IMR-90 (cell line): ENCODE measurements around the gene JCAD. TPM values are rescaled to one million over a fixed set of nuclear protein-coding genes. Genes with fewer than 3 reads are reported as not detected.

Source experiments
- ATAC-seq: fragments of 200-7000 bp; cut with Tn5 transposase; 2 replicates; pipeline ENCODE4 v1.9.1; 2020; ENCODE audit warnings: low read depth, mild to moderate bottlenecking, moderate library complexity
- BruUV-seq: library from RNA; stranded (reverse); fragments of 400-500 nt; replicated peaks from 2 replicates; lab custom pipeline; 2021; lab: Mats Ljungman, UMichigan
- CTCF ChIA-PET: fragments of 300-600 bp; formaldehyde crosslinking; extraction: SDS; loops from one replicate; lab custom pipeline; 2021; ENCODE audit warnings: antibody characterized with exemption; lab: Yijun Ruan, JAX
- POLR2A ChIA-PET: fragments of 300-600 bp; sonication (Branson Sonifier 250); formaldehyde crosslinking; loops from one replicate; lab custom pipeline; 2022; ENCODE audit warnings: antibody characterized with exemption; ENCODE audit not compliant: unreplicated experiment; lab: Charles Lee
- DNase-seq: peaks from one replicate; pipeline ENCODE4 v3.0.0; 2013
- H2AFZ ChIP-seq: replicated peaks from 2 replicates; pipeline ENCODE3; 2013; ENCODE audit warnings: low read length, mild to moderate bottlenecking; ENCODE audit not compliant: poor library complexity
- H2AK5ac ChIP-seq: 2 replicates; pipeline ENCODE4 v1.6.1; 2013; ENCODE audit warnings: low read depth, low read length, inconsistent platforms
- H2AK9ac ChIP-seq: replicated peaks from 2 replicates; pipeline ENCODE3; 2013; ENCODE audit warnings: mild to moderate bottlenecking, low read depth, low read length, moderate library complexity; ENCODE audit not compliant: poor library complexity
- H2BK120ac ChIP-seq: 2 replicates; pipeline ENCODE4 v1.6.1; 2013; ENCODE audit warnings: low read depth, low read length, inconsistent platforms
- H2BK15ac ChIP-seq: 3 replicates; pipeline ENCODE4 v1.6.1; 2013; ENCODE audit warnings: low read depth, low read length, inconsistent platforms
- H2BK20ac ChIP-seq: 2 replicates; pipeline ENCODE4 v1.6.1; 2013; ENCODE audit warnings: low read depth, mild to moderate bottlenecking, inconsistent platforms, low read length, moderate library complexity
- H2BK5ac ChIP-seq: 2 replicates; pipeline ENCODE4 v1.6.1; 2013; ENCODE audit warnings: mild to moderate bottlenecking, low read depth, low read length, inconsistent platforms; ENCODE audit not compliant: poor library complexity, severe bottlenecking
- H3K14ac ChIP-seq: replicated peaks from 2 replicates; pipeline ENCODE4 v1.6.1; 2013; ENCODE audit warnings: low read depth, low read length, inconsistent platforms
- H3K18ac ChIP-seq: 2 replicates; pipeline ENCODE4 v1.6.1; 2013; ENCODE audit warnings: low read depth, low read length, control low read depth
- H3K23ac ChIP-seq: 2 replicates; pipeline ENCODE4 v1.6.1; 2013; ENCODE audit warnings: low read depth, low read length, inconsistent platforms
- H3K27ac ChIP-seq: 2 replicates; pipeline ENCODE4 v1.5.1; 2013; ENCODE audit warnings: mild to moderate bottlenecking, control low read depth, low read length; ENCODE audit not compliant: insufficient read depth
- H3K27me3 ChIP-seq: 2 replicates; pipeline ENCODE4 v1.6.1; 2013; ENCODE audit warnings: low read length; ENCODE audit not compliant: control insufficient read depth, insufficient read depth
- H3K36me3 ChIP-seq: 2 replicates; pipeline ENCODE4 v1.6.1; 2013; ENCODE audit warnings: low read length, mixed read lengths; ENCODE audit not compliant: control insufficient read depth, insufficient read depth
- H3K4ac ChIP-seq: 2 replicates; pipeline ENCODE4 v1.6.1; 2013; ENCODE audit warnings: low read depth, low read length, inconsistent platforms
- H3K4me1 ChIP-seq: 2 replicates; pipeline ENCODE4 v1.6.1; 2013; ENCODE audit warnings: low read length, mixed read lengths; ENCODE audit not compliant: control insufficient read depth, insufficient read depth
- H3K4me2 ChIP-seq: 2 replicates; pipeline ENCODE4 v1.6.1; 2013; ENCODE audit warnings: low read depth, mild to moderate bottlenecking, control low read depth, low read length, moderate library complexity
- H3K4me3 ChIP-seq: 2 replicates; pipeline ENCODE4 v1.5.1; 2013; ENCODE audit warnings: low read depth, mild to moderate bottlenecking, control low read depth, low read length, moderate library complexity; ENCODE audit not compliant: insufficient read depth
- H3K56ac ChIP-seq: 2 replicates; pipeline ENCODE4 v1.6.1; 2013; ENCODE audit warnings: low read length, inconsistent platforms; ENCODE audit not compliant: insufficient read depth; ENCODE audit errors: extremely low read depth
- H3K79me1 ChIP-seq, 2 experiments: 2 replicates each; pipeline ENCODE4 v1.6.1; 2013; ENCODE audit warnings: low read length in 2 of 2, inconsistent platforms in 1 of 2, low read depth in 1 of 2
- H3K9ac ChIP-seq: 2 replicates; pipeline ENCODE4 v1.6.1; 2013; ENCODE audit warnings: low read depth, low read length, control low read depth
- H3K9me1 ChIP-seq: 2 replicates; pipeline ENCODE4 v1.6.1; 2013; ENCODE audit warnings: low read length, inconsistent platforms; ENCODE audit not compliant: insufficient read depth
- H3K9me3 ChIP-seq: 2 replicates; pipeline ENCODE4 v1.6.1; 2013; ENCODE audit warnings: low read length; ENCODE audit not compliant: control insufficient read depth, insufficient read depth
- H4K20me1 ChIP-seq: 2 replicates; pipeline ENCODE4 v1.6.1; 2013; ENCODE audit warnings: low read length, inconsistent platforms; ENCODE audit not compliant: insufficient read depth
- H4K5ac ChIP-seq: 2 replicates; pipeline ENCODE4 v1.6.1; 2013; ENCODE audit warnings: mild to moderate bottlenecking, low read depth, low read length, control low read depth
- H4K8ac ChIP-seq, 2 experiments: 2 replicates each; pipeline ENCODE4 v1.6.1; 2013; ENCODE audit warnings: low read depth in 2 of 2, low read length in 2 of 2, control low read depth in 1 of 2, inconsistent platforms in 1 of 2
- H4K91ac ChIP-seq: 2 replicates; pipeline ENCODE4 v1.6.1; 2013; ENCODE audit warnings: low read depth, low read length, inconsistent platforms; ENCODE audit not compliant: insufficient read depth
- BHLHE40 ChIP-seq: fragments of 150-350 bp; IDR thresholded peaks from 2 replicates; pipeline ENCODE4 v1.6.1; 2016; ENCODE audit warnings: mild to moderate bottlenecking, low read depth, low read length
- CEBPB ChIP-seq: IDR thresholded peaks from 2 replicates; pipeline ENCODE4 v1.6.1; 2012; ENCODE audit warnings: low read depth, low read length, improper control_type of control experiment
- CHD1 ChIP-seq: IDR thresholded peaks from 2 replicates; pipeline ENCODE4 v1.6.1; 2012; ENCODE audit warnings: low read depth, low read length, improper control_type of control experiment
- FOS ChIP-seq: fragments of 150-350 bp; IDR thresholded peaks from 2 replicates; pipeline ENCODE4 v1.6.1; 2016; ENCODE audit warnings: low read depth, low read length
- MAFK ChIP-seq: IDR thresholded peaks from 2 replicates; pipeline ENCODE4 v1.6.1; 2012; ENCODE audit warnings: low read depth, low read length, improper control_type of control experiment
- MAZ ChIP-seq: IDR thresholded peaks from 2 replicates; pipeline ENCODE4 v1.6.1; 2012; ENCODE audit warnings: low read depth, mild to moderate bottlenecking, low read length, improper control_type of control experiment, moderate library complexity, borderline replicate concordance
- MXI1 ChIP-seq: IDR thresholded peaks from 2 replicates; pipeline ENCODE4 v1.6.1; 2012; ENCODE audit warnings: low read depth, mild to moderate bottlenecking, low read length, moderate library complexity, borderline replicate concordance
- NFE2L2 ChIP-seq: fragments of 150-350 bp; IDR thresholded peaks from 2 replicates; pipeline ENCODE4 v1.6.1; 2016; ENCODE audit warnings: low read depth, mild to moderate bottlenecking, low read length
- POLR2A ChIP-seq: IDR thresholded peaks from 2 replicates; pipeline ENCODE4 v1.6.1; 2012; ENCODE audit warnings: mild to moderate bottlenecking, low read depth, low read length
- RAD21 ChIP-seq: IDR thresholded peaks from 2 replicates; pipeline ENCODE4 v1.6.1; 2012; ENCODE audit warnings: low read length, improper control_type of control experiment
- RCOR1 ChIP-seq: IDR thresholded peaks from 2 replicates; pipeline ENCODE4 v1.6.1; 2012; ENCODE audit warnings: mild to moderate bottlenecking, low read length, improper control_type of control experiment; ENCODE audit not compliant: insufficient replicate concordance
- RFX5 ChIP-seq: IDR thresholded peaks from 2 replicates; pipeline ENCODE4 v1.8.0; 2012; ENCODE audit warnings: low read depth, mild to moderate bottlenecking, low read length, moderate library complexity
- SMC3 ChIP-seq: fragments of 150-350 bp; IDR thresholded peaks from 2 replicates; pipeline ENCODE4 v1.6.1; 2016; ENCODE audit warnings: low read depth, mild to moderate bottlenecking, antibody characterized with exemption, low read length, moderate library complexity
- WGBS, 2 experiments: methylation state at CpG; one replicate each; pipeline versions ENCODE4 v1.1.5 to v1.1.7; 2013; ENCODE audit warnings: missing lambda C conversion rate in 2 of 2; ENCODE audit not compliant: insufficient read length in 1 of 2; ENCODE audit errors: extremely low coverage in 2 of 2; 5-methylcytosine and 5-hydroxymethylcytosine counted together
- dilution Hi-C: fragments of 300-500 bp; cut with HindIII; formaldehyde crosslinking; loops from one replicate; pipeline ENCODE4 v1.14.3; 2018; ENCODE audit warnings: low sequenced_read_pairs; ENCODE audit not compliant: unreplicated experiment
- in situ Hi-C: fragments of 300-500 bp; cut with MboI; formaldehyde crosslinking; loops from 3 replicates; pipeline ENCODE4 v1.14.3; 2019; ENCODE audit warnings: low sequenced_read_pairs, inconsistent platforms, mixed read lengths
- intact Hi-C: fragments of 100-400 bp; cut with micrococcal nuclease; formaldehyde crosslinking; loops from 2 replicates; pipeline ENCODE4 v1.10.0; 2022
- polyA plus RNA-seq, 3 experiments: library from polyadenylated mRNA; depleted of rRNA; stranded (reverse); fragments of >200 nt; gene quantifications; 2 replicates each; pipeline ENCODE4 v1.2.3, GENCODE V29; 2012; ENCODE audit warnings: low replicate concordance in 1 of 3
- total RNA-seq: library from RNA; depleted of rRNA; stranded (reverse); fragments of >200 nt; gene quantifications from 2 replicates; pipeline ENCODE4 v1.2.3, GENCODE V29; 2012
- TF ChIP-seq, protein P1 (sequence below): fragments of 150-350 bp; IDR thresholded peaks from 2 replicates; pipeline ENCODE4 v1.6.1; 2017; ENCODE audit warnings: mild to moderate bottlenecking, antibody characterized with exemption, low read length, low read depth
- TF ChIP-seq, protein P2 (sequence below): fragments of 150-350 bp; IDR thresholded peaks from 2 replicates; pipeline ENCODE4 v1.6.1; 2016; ENCODE audit warnings: low read depth, mild to moderate bottlenecking, low read length, moderate library complexity, borderline replicate concordance

JCAD gene
- total and polyA plus RNA-seq, 2 of the 4 experiments (the other 2 are of a cell fraction): 15.9 to 16.8 TPM

DNA sequence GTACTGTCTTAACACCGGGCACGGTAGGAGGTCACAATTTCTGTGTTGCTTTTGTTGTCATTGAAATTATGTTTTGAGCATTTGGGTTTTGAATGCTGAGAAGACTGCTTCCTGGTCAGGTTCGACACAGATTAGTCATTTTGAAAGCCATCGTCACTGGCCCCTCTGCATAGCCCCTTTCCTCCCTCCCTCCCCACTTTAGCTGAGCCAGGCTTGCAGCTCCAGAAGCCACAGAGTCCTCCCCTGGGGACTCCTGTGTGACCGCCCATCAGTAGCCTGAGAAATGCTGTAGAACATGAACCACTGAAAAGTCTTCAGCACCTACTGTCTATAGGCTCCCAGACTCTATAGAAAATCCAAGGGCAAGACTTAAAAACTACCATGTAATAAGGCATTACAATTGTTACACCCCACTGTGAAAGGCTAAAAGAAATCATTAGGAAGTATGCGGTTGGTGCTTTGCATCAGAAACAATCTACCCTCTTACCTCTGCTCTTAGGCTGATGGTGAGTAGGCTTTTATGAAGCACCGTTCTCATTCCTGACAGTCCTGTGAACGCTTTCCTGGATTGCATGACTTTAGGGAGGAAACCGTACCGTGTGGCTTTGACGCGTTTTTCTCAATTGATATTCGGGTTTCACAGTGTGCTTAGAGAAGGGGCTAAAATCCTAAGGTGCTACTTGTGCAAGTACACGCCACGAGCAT lies 24.8 kb downstream of the JCAD start:
- WGBS, 2 experiments: 83% methylated on average over 6 of the region's 15 CpGs; no CpG with 5 or more reads in 1 of the 2 experiments
- no peak overlapping the region for H4K91ac ChIP-seq
- BruUV-seq: no TSS peak
- DNase-seq: no peak
- no peak for ATAC-seq
- no peak overlapping the region for H3K4ac ChIP-seq
- H4K20me1 ChIP-seq: peaks cover 43% of the 10 kb centered on the region
- TF ChIP-seq MAZ: no peak
- TF ChIP-seq RFX5: no peak
- TF ChIP-seq, protein P1, sequence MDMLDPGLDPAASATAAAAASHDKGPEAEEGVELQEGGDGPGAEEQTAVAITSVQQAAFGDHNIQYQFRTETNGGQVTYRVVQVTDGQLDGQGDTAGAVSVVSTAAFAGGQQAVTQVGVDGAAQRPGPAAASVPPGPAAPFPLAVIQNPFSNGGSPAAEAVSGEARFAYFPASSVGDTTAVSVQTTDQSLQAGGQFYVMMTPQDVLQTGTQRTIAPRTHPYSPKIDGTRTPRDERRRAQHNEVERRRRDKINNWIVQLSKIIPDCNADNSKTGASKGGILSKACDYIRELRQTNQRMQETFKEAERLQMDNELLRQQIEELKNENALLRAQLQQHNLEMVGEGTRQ: no peak
- no peak for TF ChIP-seq FOS
- no peak for TF ChIP-seq CEBPB
- TF ChIP-seq CHD1: no peak
- no peak for TF ChIP-seq RAD21
- TF ChIP-seq BHLHE40: no peak
- no peak for TF ChIP-seq POLR2A
- TF ChIP-seq NFE2L2: no peak
- no peak for TF ChIP-seq SMC3
- TF ChIP-seq, protein P2, sequence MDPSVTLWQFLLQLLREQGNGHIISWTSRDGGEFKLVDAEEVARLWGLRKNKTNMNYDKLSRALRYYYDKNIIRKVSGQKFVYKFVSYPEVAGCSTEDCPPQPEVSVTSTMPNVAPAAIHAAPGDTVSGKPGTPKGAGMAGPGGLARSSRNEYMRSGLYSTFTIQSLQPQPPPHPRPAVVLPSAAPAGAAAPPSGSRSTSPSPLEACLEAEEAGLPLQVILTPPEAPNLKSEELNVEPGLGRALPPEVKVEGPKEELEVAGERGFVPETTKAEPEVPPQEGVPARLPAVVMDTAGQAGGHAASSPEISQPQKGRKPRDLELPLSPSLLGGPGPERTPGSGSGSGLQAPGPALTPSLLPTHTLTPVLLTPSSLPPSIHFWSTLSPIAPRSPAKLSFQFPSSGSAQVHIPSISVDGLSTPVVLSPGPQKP: no peak
- no peak for TF ChIP-seq RCOR1
- no peak for TF ChIP-seq MAFK
- no peak for TF ChIP-seq MXI1
- H3K36me3 ChIP-seq: peaks cover 52% of the 10 kb centered on the region
- H3K79me1 ChIP-seq: peaks cover 41 to 81% of the 10 kb centered on the region in 2 experiments
- H3K23ac ChIP-seq: no peak overlapping the region
- no peak overlapping the region for H3K4me2 ChIP-seq
- H2AK5ac ChIP-seq: no peak overlapping the region
- no peak overlapping the region for H2AFZ ChIP-seq
- H3K27me3 ChIP-seq: no peaks in the 10 kb centered on the region
- ChIA-PET POLR2A (no interaction called here), CTCF (no interaction called here)
- dilution Hi-C loops: no loop called here
- H2BK15ac ChIP-seq: no peak overlapping the region
- H3K18ac ChIP-seq: no peak overlapping the region
- H3K9me1 ChIP-seq: peaks cover 17% of the 10 kb centered on the region
- H3K14ac ChIP-seq: no peak overlapping the region
- H3K27ac ChIP-seq: no peak overlapping the region
- H4K8ac ChIP-seq: no peak overlapping the region
- no peak overlapping the region for H3K56ac ChIP-seq
- no peak overlapping the region for H2AK9ac ChIP-seq
- H3K9me3 ChIP-seq: no peaks in the 10 kb centered on the region
- H3K4me3 ChIP-seq: no peak overlapping the region
- in situ Hi-C loops: no loop called here
- H2BK5ac ChIP-seq: no peak overlapping the region
- no peak overlapping the region for H4K5ac ChIP-seq
- peaks cover 4% of the 10 kb centered on the region for H3K4me1 ChIP-seq
- intact Hi-C loops: loop anchor here (5.0 kb wide), 1 partner anchor 313 kb away; the partner anchor contains the start of gene MTPAP
- H2BK20ac ChIP-seq: no peak overlapping the region
- no peak overlapping the region for H2BK120ac ChIP-seq
- no peak overlapping the region for H3K9ac ChIP-seq
